Kidney (tissue), 14 donors: ENCODE results near the gene IMPACT. TPM values are rescaled to one million over a fixed set of nuclear protein-coding genes. Genes with fewer than 3 reads are reported as not detected.

Experiments used
- DNase-seq, 5 donors: peaks; one replicate each; pipeline ENCODE4 v3.0.0-alpha.2; 2013 to 2020
- FAIRE-seq: peaks from 2 replicates; lab custom pipeline; 2012; peaks lifted over from hg19 to GRCh38; lab: Jason Lieb, UNC
- H3K27ac ChIP-seq, 2 donors: one replicate each; pipeline ENCODE4 v1.7.0; 2013; ENCODE audit warnings: low read depth in 2 of 2, low read length in 2 of 2, inconsistent platforms in 1 of 2
- H3K27me3 ChIP-seq: one replicate; pipeline ENCODE4 v1.7.1; 2013; ENCODE audit warnings: low read length, inconsistent platforms; ENCODE audit not compliant: control insufficient read depth, insufficient read depth
- H3K36me3 ChIP-seq, 3 donors: one replicate each; pipeline versions ENCODE4 v1.7.0 to v1.7.1; 2013; ENCODE audit warnings: low read length in 3 of 3, control low read depth in 1 of 3, inconsistent platforms in 1 of 3; ENCODE audit not compliant: insufficient read depth in 3 of 3, control insufficient read depth in 2 of 3
- H3K4me1 ChIP-seq, 3 donors: one replicate each; pipeline versions ENCODE4 v1.7.0 to v1.7.1; 2013; ENCODE audit warnings: low read length in 3 of 3, inconsistent platforms in 1 of 3, low read depth in 1 of 3; ENCODE audit not compliant: control insufficient read depth in 2 of 3, insufficient read depth in 2 of 3
- H3K4me3 ChIP-seq, 3 donors: one replicate each; pipeline versions ENCODE4 v1.7.0 to v1.8.1; 2013; ENCODE audit warnings: low read length in 3 of 3, control low read depth in 1 of 3, inconsistent platforms in 1 of 3
- H3K9ac ChIP-seq, 3 donors: one replicate each; pipeline versions ENCODE4 v1.7.0 to v1.7.1; 2013; ENCODE audit warnings: low read length in 3 of 3, control low read depth in 1 of 3, inconsistent platforms in 1 of 3
- H3K9me3 ChIP-seq, 3 donors: one replicate each; pipeline versions ENCODE4 v1.7.0 to v1.7.1; 2013; ENCODE audit warnings: low read length in 3 of 3, control low read depth in 1 of 3, inconsistent platforms in 1 of 3; ENCODE audit not compliant: control insufficient read depth in 2 of 3, insufficient read depth in 1 of 3
- intact Hi-C: fragments of 100-400 bp; cut with DNase I; formaldehyde crosslinking; loops from one replicate; pipeline ENCODE4 v1.11.1; 2022
- polyA plus RNA-seq: library from polyadenylated mRNA; stranded (reverse); fragments of 350-450 nt; fragmentation: Illumina TruSeq; extraction: RNeasy Lipid Tissue Mini Kit (QIAGEN cat#74804); gene quantifications from one replicate; pipeline ENCODE4 v1.2.3, GENCODE V29; 2014; ENCODE audit warnings: low read depth, low replicate concordance; ENCODE audit not compliant: insufficient read depth
- total RNA-seq: library from RNA; stranded (reverse); fragmentation: NEBNext Ultra II Directional; extraction: Animal tissue kit (Norgen Biotek cat#: 25700); gene quantifications from one replicate; pipeline ENCODE4 v1.2.1, GENCODE V29; 2021
- TF ChIP-seq, protein P1 (sequence below): IDR thresholded peaks from 3 replicates; pipeline ENCODE4 v1.5.1; 2012; ENCODE audit warnings: mild to moderate bottlenecking, moderate library complexity, borderline replicate concordance; ENCODE audit not compliant: insufficient read depth; ENCODE audit errors: extremely low read depth
- donor health status: control.
- donor health status: control.
- donor health status: control.
- donor health status: control.
- donor health status: control.
- donor health status: DM: yes; HTN: yes; CAD: no.
- donor health status: Normal renal cell carcinoma (clear cell type).

IMPACT gene
- total and polyA plus RNA-seq, 2 donors from 2014 or later: 21.7 to 38.0 TPM

DNA sequence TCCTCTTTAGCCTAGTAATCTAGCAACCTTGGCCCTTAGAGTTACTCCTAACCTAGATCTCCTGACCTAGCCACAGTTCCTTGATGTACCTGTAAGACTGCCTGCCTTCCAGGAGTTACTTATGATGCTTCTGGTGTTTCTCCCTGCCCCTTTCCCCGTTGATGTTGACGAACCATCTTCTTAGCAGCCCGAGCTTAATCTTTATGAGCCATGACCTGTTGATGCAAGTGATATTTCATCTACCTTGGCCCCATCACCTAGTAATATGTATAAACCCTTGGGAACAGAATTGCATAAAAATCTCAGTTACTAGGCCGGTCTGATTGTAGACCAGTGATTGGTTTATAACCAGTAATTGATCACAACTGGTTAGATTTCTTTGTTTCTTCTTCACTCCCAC is 2.7 kb downstream of the IMPACT start:
- Histone ChIP-seq H3K27me3 (peaks cover 2% of the 10 kb centered on the region), H3K36me3 (peaks cover 0 to 3% (median 0%) of the 10 kb centered on the region in 3 donors), H3K9me3 (peaks cover 0 to 7% (median 0%) of the 10 kb centered on the region in 3 donors), H3K9ac (no peak overlapping the region), H3K4me3 (no peak overlapping the region), H3K4me1 (peaks cover 0 to 3% (median 2%) of the 10 kb centered on the region in 3 donors), H3K27ac (no peak overlapping the region)
- intact Hi-C loops: no loop called here
- FAIRE-seq (no peak), DNase-seq (peak in 2 of 5 donors; percentile 10 to 21)
- TF ChIP-seq, protein P1, sequence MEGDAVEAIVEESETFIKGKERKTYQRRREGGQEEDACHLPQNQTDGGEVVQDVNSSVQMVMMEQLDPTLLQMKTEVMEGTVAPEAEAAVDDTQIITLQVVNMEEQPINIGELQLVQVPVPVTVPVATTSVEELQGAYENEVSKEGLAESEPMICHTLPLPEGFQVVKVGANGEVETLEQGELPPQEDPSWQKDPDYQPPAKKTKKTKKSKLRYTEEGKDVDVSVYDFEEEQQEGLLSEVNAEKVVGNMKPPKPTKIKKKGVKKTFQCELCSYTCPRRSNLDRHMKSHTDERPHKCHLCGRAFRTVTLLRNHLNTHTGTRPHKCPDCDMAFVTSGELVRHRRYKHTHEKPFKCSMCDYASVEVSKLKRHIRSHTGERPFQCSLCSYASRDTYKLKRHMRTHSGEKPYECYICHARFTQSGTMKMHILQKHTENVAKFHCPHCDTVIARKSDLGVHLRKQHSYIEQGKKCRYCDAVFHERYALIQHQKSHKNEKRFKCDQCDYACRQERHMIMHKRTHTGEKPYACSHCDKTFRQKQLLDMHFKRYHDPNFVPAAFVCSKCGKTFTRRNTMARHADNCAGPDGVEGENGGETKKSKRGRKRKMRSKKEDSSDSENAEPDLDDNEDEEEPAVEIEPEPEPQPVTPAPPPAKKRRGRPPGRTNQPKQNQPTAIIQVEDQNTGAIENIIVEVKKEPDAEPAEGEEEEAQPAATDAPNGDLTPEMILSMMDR: no peak

DNA sequence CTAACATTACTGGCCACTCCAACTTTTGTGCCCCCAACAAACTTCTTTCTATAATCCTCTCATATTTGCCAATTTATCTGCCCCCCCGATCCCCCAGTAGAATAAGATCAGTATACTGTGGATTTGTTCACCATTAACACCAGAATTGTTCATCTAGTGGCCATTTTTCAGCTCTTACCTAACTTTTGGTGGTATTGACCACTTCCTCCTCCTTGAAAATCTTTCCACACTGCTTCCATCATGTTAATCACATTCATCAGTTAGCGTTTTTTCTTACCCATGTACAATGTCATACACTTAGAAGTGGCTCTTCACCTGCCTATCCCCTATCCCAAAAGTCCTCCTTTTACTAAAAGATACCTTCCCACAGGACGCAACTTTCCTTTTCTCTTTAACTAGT is 6.1 kb downstream of the IMPACT start:
- Histone ChIP-seq H3K4me1 (no peaks in the 10 kb centered on the region), H3K27me3 (no peaks in the 10 kb centered on the region), H3K27ac (no peak overlapping the region), H3K36me3 (peaks cover 0 to 7% (median 6%) of the 10 kb centered on the region in 3 donors), H3K9me3 (no peaks in the 10 kb centered on the region), H3K4me3 (no peak overlapping the region), H3K9ac (no peak overlapping the region)
- no peak for FAIRE-seq
- intact Hi-C loops: no loop called here
- TF ChIP-seq, protein P1: no peak
- no peak for DNase-seq

DNA sequence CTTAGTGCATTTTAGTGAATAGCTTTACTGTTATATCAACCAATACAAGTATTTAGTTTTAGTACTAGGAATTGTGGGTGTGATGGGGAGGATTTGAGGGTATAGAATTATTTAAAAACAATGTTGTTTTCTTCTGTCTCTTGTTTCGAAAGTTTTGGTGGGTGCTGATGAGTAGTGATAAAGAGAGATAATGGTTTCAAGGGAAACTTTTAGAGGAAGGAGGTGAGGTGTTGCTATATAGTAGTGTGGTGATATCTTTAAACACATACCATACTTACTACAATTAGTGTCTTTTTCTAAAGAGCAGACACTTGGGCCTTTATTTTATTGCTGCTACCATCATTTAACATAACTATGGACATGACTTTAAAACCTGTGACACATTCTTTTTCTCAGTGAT is 10.5 kb downstream of the IMPACT start:
- no peak overlapping the region for H3K27ac ChIP-seq
- H3K9me3 ChIP-seq: no peaks in the 10 kb centered on the region
- H3K36me3 ChIP-seq: peaks cover 0 to 14% (median 12%) of the 10 kb centered on the region in 3 donors
- H3K4me3 ChIP-seq: no peak overlapping the region
- TF ChIP-seq, protein P1: no peak
- intact Hi-C loops: no loop called here
- no peaks in the 10 kb centered on the region for H3K27me3 ChIP-seq
- no peak for FAIRE-seq
- no peaks in the 10 kb centered on the region for H3K4me1 ChIP-seq
- no peak overlapping the region for H3K9ac ChIP-seq
- no peak for DNase-seq

DNA sequence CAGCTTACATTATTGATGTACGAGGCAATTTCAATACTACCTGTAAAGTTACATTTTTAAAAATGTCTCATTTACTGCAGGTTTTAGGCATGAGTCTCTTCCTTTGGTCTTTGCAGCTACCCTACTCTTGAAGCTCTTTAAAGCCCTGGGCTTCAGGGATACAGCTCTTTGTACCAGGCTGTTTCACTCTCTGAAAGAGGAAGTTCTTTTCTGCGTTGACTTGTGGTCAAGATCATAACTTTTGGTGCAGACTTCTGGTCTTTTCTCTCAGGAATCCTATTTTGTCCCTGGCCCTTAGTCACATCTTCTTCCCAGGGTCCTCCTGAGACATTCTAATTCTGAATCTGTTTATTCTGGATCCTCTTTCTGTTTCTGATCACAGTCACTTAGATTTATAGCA is 17.4 kb downstream of the IMPACT start:
- Histone ChIP-seq H3K27ac (no peak overlapping the region), H3K27me3 (no peaks in the 10 kb centered on the region), H3K36me3 (peaks cover 6 to 23% (median 14%) of the 10 kb centered on the region in 3 donors), H3K9ac (no peak overlapping the region), H3K4me3 (no peak overlapping the region), H3K4me1 (no peaks in the 10 kb centered on the region), H3K9me3 (no peaks in the 10 kb centered on the region)
- no peak for FAIRE-seq
- TF ChIP-seq, protein P1: no peak
- intact Hi-C loops: no loop called here
- no peak for DNase-seq
